ENCODE results near the gene EXOC3.

EXOC3 gene

DNA sequence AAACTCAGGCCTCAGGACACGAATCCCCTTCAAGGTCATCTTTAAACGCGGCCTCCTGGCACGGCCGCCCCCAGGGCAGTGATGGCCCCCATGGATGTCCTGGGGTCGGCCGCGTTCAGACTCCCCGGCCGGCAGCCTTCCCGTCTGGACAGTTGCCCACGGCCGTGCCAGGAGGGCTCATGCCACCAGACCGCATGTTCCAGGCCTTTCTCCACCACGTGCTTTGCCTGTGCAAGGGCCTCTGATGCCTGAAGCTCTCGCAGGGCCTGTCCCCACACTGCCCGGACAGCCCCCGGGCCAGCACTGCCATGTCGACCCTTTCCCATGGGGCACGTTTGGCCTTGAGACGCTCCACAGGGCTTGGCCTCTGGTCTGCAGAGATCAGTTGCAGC, 46.7 kb downstream of the EXOC3 start:
- no peak for DNase-seq

DNA sequence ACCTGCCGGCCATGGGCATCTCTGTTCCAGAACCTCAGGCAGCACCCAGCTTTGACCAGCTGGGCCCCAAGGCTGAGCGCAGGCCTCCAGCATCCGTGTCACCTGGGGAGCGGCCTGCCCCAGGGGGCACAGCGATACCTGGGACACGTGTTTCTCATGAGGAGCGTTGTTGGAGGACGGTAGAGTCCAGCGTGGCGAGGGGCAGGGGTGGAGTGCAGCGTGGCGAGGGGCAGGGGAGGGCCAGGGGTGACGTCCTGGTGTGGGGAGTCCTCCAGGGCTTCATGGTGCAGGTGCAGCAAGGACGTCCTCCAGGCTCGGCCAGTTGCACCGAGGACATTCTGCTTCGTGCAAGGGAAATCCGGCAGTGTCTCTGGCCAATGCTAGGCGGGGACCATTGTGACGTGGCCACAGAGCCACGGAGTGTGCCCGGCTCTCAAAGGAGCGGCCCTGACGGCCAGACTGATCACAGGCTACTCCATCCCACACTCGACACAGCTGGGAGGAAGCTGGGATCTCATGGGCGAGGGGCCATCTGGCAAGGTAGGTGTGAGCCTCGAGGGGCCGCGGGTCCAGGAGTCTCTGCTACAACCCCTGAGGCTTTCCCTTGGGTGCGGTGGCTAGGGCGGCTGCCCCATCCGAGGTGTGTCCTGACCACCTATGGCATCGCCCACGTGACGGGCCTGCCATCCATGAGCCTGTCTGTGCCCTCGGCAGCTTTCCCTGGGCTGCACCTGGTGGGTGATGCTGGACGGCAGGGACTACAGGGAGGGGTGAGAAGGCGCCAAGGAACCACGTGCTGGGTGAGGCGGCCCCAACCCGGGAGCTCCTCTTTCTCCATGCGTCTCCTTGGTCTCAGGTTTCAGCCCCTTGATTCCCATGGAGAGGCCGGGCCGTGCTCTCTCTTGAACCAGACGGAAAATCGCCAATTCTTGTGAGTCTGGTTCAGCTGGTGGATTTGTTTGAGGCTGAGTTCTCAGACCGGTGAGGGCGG, 47.4 kb downstream of the EXOC3 start:
- no peak for DNase-seq

GRCh38 chr5:491119-491855, 48.3 kb downstream of the EXOC3 start:
- DNase-seq = no peak

DNA sequence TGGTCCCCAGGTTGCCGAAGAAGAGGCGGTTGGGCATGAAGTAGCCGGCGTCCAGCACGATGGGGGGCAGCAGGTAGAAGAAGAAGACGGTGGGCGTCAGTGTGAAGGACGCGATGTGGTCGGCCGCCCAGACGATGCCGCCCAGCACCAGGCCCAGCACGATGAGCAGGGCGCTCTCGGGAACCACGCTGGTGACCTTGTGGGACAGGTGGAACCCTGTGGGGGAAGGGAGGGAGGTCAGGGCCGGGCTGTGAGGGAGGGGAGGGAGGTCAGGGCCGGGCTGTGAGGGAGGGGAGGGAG, 48.8 kb downstream of the EXOC3 start:
- DNase-seq = no peak

- DNase-seq = no peak
Observed at GRCh38 chr5:492314-492893, 49.4 kb downstream of the EXOC3 start.

GRCh38 chr5:493119-493701, 50.2 kb downstream of the EXOC3 start:
- DNase-seq = no peak

DNA sequence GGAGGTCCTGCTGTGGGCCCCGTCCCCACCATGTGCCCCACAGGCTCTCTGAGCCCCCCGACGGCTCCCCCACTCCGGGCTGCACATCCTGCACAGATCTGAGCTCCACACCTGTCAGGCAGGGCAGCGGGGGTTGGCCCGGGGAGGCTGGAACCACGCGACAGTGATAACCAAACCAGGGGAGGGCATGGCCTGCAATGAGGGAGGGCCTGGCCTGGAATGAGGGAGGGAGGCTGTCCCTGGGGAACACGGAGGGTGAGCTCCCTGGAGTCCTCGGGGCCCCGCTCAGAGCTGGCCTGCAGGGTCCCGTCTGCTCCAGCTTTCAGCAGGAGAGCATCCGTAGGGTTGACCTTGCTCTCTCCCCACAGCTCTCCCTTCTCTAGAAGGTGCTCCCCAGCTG, 50.8 kb downstream of the EXOC3 start:
- no peak for DNase-seq

- DNase-seq = no peak
Observed at GRCh38 chr5:494667-495255, 51.8 kb downstream of the EXOC3 start.

GRCh38 chr5:496028-496427, 53.1 kb downstream of the EXOC3 start:
- no peak for DNase-seq

DNA sequence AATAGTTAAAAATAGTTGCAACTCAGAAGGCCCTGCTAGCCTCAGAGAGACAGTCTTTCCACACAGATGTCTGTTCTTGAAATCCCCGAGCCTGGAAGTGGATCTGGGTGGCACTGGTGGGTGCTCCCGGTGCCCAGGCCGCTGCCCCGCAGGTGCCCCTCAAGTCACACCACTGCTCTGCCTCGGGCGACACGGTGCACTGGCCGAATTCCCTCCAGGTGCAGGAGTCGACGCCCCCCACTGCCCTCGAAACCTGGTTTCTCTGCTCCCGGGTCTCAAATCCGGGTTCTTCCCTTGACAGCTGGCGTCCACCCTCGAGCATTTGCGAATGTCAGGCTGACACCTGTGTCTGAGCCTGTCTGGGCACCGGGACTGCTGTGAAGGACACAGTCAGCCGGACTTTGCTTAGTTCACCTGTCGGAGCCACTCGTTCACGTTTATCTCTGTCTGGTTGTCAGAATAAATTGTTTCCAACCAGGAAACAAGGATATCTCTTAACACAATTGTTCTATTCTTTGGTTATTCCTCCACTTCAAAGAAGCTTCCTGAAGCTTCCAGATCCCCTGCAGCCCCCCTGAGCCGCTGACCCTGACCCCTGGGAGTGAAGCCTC, 54.2 kb downstream of the EXOC3 start:
- DNase-seq = no peak

DNA sequence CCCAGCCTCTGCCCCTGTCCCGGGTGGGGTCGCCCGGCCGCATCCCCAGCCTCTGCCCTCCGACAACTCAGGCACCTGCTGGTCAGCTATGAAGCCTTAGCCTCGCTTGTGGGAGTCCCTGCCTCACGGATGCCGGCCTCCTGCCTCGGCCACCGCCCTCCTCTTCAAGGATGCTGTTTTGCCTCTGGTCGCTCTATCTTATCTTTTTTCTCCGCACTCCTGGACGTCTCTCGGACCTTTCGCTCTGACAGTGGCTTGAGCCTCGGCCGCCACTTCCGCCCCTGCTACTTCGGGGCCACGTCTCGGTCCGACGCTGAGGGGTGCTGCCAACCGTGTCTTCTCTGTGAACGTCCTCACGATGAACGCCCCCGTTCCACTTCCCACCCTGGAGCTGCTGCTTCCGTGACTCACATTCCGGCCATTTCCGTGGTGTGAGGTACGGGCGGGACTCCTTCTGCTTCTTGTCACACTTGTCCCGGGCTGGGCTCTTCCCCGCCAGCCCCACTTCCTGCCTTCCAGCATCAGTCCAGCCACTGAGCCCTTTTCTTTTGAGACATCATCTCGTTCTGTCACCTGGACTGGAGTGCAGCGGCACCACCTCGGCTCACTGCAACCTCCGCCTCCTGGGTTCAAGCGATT, 55.0 kb downstream of the EXOC3 start:
- no peak for DNase-seq

DNA sequence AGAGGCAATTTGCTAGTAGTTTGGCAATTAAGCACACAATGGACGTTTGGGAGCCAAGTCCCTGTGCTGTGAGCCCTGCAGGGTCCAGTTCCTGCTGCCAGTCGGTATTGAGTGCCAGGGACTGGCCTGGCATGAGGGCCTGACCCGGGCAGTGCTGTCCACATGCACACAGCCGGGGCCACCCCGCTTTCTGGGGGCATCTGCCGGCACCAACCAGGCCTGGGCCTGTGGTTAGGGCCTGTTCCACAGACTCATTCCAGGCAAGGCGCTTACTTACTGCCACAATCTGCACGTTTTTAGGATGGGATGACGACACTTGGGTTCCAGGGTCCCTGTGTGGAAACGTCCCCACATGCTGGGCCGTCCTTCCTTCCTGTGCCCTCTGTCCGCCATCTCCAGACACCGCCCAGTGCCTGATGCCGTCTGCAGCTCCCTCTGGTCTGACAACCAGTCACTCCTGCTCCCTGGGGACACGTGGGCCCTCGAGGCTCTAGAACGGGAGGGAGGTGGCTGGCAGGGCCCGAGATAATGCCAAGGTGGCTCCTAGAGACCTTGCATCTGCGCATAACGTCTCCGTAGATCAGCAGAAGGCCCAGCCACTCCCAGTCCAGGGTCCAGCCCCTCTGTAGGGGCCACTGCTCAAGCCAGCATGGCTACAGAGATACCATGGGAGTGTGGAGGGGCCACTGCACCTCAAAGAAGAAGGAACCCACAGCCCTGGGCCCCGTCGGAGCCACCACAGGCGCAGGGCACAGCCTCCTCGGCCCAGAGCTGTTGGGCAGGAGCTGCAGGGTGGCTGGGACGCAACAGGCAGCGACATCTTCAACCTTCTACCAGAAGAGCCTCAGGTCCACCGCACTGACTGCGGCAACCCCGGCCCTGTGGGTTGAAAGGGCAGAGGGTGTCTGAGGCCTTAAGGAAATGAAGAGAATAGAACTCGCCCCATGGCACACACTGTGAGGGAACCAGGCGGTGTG, 56.5 kb downstream of the EXOC3 start:
- no peak for DNase-seq

DNA sequence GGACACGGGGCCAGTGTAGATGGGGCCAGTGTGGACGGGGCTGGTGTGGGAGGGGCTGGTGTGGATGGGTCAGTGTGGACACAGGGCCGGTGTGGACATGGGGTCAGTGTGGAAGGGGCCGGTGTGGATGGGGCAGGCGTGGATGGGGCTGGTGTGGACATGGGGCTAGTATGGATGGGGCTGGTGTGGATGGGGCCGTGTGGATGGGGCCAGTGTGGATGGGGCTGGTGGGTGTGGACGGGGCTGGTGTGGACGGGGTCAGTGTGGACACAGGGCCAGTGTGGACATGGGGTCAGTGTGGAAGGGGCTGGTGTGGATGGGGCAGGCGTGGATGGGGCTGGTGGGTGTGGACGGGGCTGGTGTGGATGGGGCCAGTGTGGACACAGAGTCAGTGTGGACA, 57.5 kb downstream of the EXOC3 start:
- DNase-seq = no peak

DNA sequence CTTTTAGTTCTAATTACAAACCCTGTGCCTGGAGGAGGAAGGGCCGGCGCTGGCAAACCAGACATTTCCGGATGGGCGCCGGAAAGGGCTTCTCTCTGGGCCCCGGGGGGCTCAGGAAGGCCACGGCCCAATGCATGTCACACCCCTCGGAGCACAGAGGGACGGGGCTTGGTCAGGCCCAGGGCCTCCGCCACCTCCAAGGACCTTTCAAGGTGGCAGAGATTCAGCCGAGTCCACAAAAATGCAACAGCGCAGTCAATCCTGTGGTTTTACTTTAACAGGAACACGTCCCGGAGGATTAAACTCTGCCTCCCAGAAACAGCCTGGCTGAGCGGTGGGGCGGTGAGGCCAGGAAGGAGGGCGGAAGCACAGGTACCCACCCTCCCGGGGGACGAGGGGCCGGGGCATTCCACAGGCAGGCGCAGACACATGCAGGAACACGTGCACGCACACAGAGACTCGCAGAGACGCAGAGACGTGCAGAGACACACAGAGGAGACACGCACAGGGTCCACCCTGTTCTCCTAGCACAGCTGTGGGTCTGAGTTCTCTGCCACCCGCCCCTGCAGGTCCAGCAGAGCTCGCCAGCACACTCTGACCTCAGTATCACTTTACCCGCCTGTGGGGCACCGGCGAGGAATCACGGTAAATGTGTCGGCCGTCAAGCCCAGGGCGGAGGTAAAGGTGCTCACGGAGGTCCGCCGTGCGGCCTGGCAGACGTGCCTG, 58.3 kb downstream of the EXOC3 start:
- DNase-seq = no peak

DNA sequence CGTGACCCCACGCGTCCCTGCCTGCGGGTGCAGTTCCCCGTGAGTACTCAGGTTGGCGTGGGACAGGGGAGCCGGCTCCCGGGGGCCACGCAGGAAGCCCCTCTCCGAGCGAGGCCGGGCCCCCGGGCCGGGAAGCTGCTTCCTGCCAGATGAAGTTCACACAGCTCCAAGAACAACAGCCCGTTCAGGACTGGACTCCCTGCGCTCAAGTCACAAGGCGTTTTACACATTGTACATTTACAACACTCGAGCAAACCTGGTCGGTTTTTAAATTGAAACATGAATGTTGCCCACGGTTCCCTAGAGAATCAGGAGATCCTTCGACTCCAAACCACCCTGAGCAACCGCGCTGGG, 58.8 kb downstream of the EXOC3 start:
- no peak for DNase-seq

DNA sequence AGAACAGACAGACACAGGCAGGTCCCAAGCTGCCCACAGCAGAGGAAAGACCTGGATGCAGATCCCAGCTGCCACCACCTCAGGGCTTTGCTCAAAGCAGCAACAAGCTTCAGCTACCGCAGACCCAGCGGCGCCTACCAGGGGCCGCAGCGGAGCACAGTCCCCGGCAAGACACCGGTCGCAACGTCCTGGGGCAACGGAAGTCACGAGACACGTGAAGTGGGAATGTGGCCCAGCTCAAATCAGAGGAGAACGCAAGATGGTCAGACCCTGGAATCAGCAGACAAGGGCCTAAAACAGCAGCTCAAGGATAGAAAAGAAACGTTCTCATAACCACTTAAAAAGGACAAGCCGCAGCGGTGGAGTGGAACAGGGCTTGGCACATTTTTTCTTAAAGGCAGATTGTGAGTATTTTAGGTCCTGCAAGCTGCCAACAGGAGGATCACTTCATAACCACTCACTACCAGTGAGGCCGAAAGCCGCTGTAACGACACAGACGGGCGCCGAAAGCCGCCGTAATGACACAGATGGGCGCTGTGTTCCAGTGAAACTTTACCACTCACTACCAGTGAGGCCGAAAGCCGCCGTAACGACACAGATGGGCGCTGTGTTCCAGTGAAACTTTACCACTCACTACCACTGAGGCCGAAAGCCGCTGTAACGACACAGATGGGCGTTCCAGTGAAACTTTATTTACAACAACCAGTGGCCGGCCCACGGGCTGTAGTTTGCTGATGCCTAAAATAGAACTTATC, 59.5 kb downstream of the EXOC3 start:
- DNase-seq = peak; percentile 23

GRCh38 chr5:504326-505154, 61.6 kb downstream of the EXOC3 start:
- no peak for DNase-seq

- no peak for DNase-seq
Observed at GRCh38 chr5:505951-506525, 63.1 kb downstream of the EXOC3 start.
